ENCODE results near the gene PARVB.

Gene PARVB

GRCh38 chr22:44183287-44183588, 159.1 kb downstream of the PARVB start:
- H3K9me3 ChIP-seq (ENCODE audit: control insufficient read depth, insufficient read depth, low read depth, low read length): no peaks in the 10 kb centered on the region
- no peak overlapping the region for H3K27ac ChIP-seq (ENCODE audit: extremely low read depth, low read depth, low read length)
- H3K36me3 ChIP-seq (ENCODE audit: control insufficient read depth in 2 of 2, insufficient read depth in 1 of 2, low read length in 2 of 2): no peaks in the 10 kb centered on the region
- peaks cover 10% of the 10 kb centered on the region for H3K4me1 ChIP-seq (ENCODE audit: control insufficient read depth, insufficient read depth, low read length)
- ChIA-PET POLR2A (no interaction called here), CTCF (interaction anchor here (0.8 kb wide), 1 partner anchor 190 kb away, joined by 3 read pairs; no protein-coding TSS in a partner anchor)
- H3K4me3 ChIP-seq (ENCODE audit: low read depth, low read length): no peak overlapping the region
- TF ChIP-seq ZNF280C (tag by site-specific recombination; IDR thresholded peaks at IDR 0.05): no peak
- no peak for TF ChIP-seq PRDM1 (tag by site-specific recombination; IDR thresholded peaks at IDR 0.05)
- TF ChIP-seq ZNF416 (tag by site-specific recombination; IDR thresholded peaks at IDR 0.05): no peak
- TF ChIP-seq REST (tag by site-specific recombination; IDR thresholded peaks at IDR 0.05): no peak
- TF ChIP-seq ZSCAN30 (tag by site-specific recombination; IDR thresholded peaks at IDR 0.05): no peak
- no peak for TF ChIP-seq ZBTB11 (tag by site-specific recombination; conservative IDR thresholded peaks at IDR 0.05; ENCODE audit: low read depth)
- TF ChIP-seq ZNF704 (tag by site-specific recombination; IDR thresholded peaks at IDR 0.05): no peak
- TF ChIP-seq ZNF362 (tag by site-specific recombination; IDR thresholded peaks at IDR 0.05): no peak
- TF ChIP-seq EGR2 (tag by site-specific recombination; IDR thresholded peaks at IDR 0.05; ENCODE audit: low read depth): peak; percentile 23; the same call in 1 of the 2 replicates
- no peak for TF ChIP-seq ZNF645 (tag by site-specific recombination; IDR thresholded peaks at IDR 0.05)
- TF ChIP-seq ZNF580 (tag by site-specific recombination; IDR thresholded peaks at IDR 0.05): no peak
- no peak for TF ChIP-seq ZNF132 (tag by site-specific recombination; IDR thresholded peaks at IDR 0.05; ENCODE audit: borderline replicate concordance)
- TF ChIP-seq ZNF837 (tag by site-specific recombination; IDR thresholded peaks at IDR 0.05): no peak
- TF ChIP-seq ZNF404 (tag by site-specific recombination; IDR thresholded peaks at IDR 0.05): no peak
- no peak for TF ChIP-seq ZNF23 (tag by site-specific recombination; IDR thresholded peaks at IDR 0.05; ENCODE audit: borderline replicate concordance)
- TF ChIP-seq KLF8 (tag by site-specific recombination; IDR thresholded peaks at IDR 0.05): no peak
- 0 out of 2 replicates have a peak, but pooled peaks have one; percentile 29 for TF ChIP-seq ZFHX2 (tag by site-specific recombination; conservative IDR thresholded peaks at IDR 0.05)

Data from HEK293 (cell line).